ENCODE data around the gene ZNF732.

ZNF732 gene

DNA sequence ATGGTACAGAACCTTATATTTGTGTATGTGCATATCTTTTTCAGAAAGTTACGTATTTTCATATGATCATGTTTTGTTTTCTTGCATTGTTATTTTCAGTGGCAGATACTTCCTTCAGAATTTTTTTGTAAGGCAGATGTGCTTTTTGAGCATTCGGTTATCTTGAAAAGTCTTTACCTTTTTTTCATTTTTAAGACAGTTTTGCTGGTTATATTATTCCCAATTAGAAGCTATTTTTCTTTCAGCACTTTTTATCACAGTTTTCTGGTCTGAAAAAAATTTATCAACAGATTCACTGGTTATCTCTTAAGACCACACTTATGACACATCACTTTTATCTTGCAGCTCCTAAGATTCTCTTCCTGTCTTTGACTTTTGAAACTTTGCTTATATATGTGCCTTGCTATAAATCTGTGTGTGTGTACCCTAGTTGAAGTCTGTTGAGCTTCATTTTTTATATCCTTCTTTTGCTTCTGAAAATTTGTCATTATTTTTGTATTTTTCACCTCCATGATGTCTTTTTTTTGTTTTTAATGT, 53.1 kb downstream of the ZNF732 start:
- H3K27ac ChIP-seq (replicated peaks), result no peak overlapping the region
- no peak for TF ChIP-seq GABPA (IDR thresholded peaks at IDR 0.05; ENCODE audit: low read depth)
- no peak for TF ChIP-seq SPI1 (IDR thresholded peaks at IDR 0.05; ENCODE audit: borderline replicate concordance, low read depth)
- TF ChIP-seq CTCF (IDR thresholded peaks at IDR 0.05; ENCODE audit: insufficient read depth, low read length), result no peak
- no peak for TF ChIP-seq POLR2AphosphoS5 (IDR thresholded peaks at IDR 0.05; ENCODE audit: low read depth)
- TF ChIP-seq REST (IDR thresholded peaks at IDR 0.05; ENCODE audit: insufficient replicate concordance, low read depth), result no peak
- no peak for DNase-seq (ENCODE audit: low read depth in 1 of 2, low spot score in 1 of 2)
- H3K27me3 ChIP-seq (ENCODE audit: insufficient read depth, poor library complexity, severe bottlenecking), result no peaks in the 10 kb centered on the region
- no peak overlapping the region for H3K4me3 ChIP-seq (replicated peaks; ENCODE audit: insufficient read depth, low read length)

DNA sequence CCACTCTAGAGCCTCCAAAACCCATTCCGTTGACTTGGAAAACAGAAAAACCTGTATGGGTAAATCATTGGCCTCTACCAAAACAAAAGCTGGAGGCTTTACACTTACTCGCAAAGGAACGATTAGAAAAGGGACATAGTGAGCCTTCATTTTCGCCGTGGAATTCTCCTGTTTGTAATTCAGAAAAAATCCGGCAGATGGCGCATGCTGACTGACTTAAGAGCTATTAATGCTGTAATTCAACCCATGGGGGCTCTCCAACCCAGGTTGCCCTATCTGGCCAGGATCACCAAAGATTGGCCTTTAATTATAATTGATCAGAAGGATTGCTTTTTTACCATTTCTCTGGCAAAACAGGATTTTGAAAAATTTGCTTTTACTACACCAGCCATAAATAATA, 60.8 kb downstream of the ZNF732 start:
- Histone ChIP-seq H3K27me3 (ENCODE audit: insufficient read depth, poor library complexity, severe bottlenecking) (no peaks in the 10 kb centered on the region), H3K4me3 (replicated peaks; ENCODE audit: insufficient read depth, low read length) (no peak overlapping the region), H3K27ac (replicated peaks) (no peak overlapping the region)
- DNase-seq (ENCODE audit: low read depth in 1 of 2, low spot score in 1 of 2), result peak in 1 of 2 experiments; percentile 26
- TF ChIP-seq CTCF (IDR thresholded peaks at IDR 0.05; ENCODE audit: insufficient read depth, low read length) (no peak), REST (IDR thresholded peaks at IDR 0.05; ENCODE audit: insufficient replicate concordance, low read depth) (no peak), GABPA (IDR thresholded peaks at IDR 0.05; ENCODE audit: low read depth) (no peak), POLR2AphosphoS5 (IDR thresholded peaks at IDR 0.05; ENCODE audit: low read depth) (no peak), SPI1 (IDR thresholded peaks at IDR 0.05; ENCODE audit: borderline replicate concordance, low read depth) (no peak)

GRCh38 chr4:243426-243825, 61.8 kb downstream of the ZNF732 start:
- Histone ChIP-seq H3K27ac (replicated peaks) (no peak overlapping the region), H3K27me3 (ENCODE audit: insufficient read depth, poor library complexity, severe bottlenecking) (no peaks in the 10 kb centered on the region), H3K4me3 (replicated peaks; ENCODE audit: insufficient read depth, low read length) (no peak overlapping the region)
- no peak for DNase-seq (ENCODE audit: low read depth in 1 of 2, low spot score in 1 of 2)
- no peak for TF ChIP-seq REST (IDR thresholded peaks at IDR 0.05; ENCODE audit: insufficient replicate concordance, low read depth)
- TF ChIP-seq GABPA (IDR thresholded peaks at IDR 0.05; ENCODE audit: low read depth), result no peak
- TF ChIP-seq CTCF (IDR thresholded peaks at IDR 0.05; ENCODE audit: insufficient read depth, low read length), result no peak
- no peak for TF ChIP-seq POLR2AphosphoS5 (IDR thresholded peaks at IDR 0.05; ENCODE audit: low read depth)
- no peak for TF ChIP-seq SPI1 (IDR thresholded peaks at IDR 0.05; ENCODE audit: borderline replicate concordance, low read depth)
